Transverse colon (tissue), 4 donors: ENCODE measurements around the gene CLASRP.

Source experiments
- EP300 ChIP-seq: sonication (generic); formaldehyde crosslinking; IDR thresholded peaks from one replicate; pipeline ENCODE4 v1.6.1; 2017; ENCODE audit warnings: antibody characterized with exemption, low read depth
- POLR2A ChIP-seq: fragments of 450-650 bp; IDR thresholded peaks from one replicate; pipeline ENCODE4 v1.6.1; 2016; ENCODE audit warnings: antibody characterized with exemption, mild to moderate bottlenecking, moderate library complexity
- POLR2AphosphoS5 ChIP-seq, 3 donors: sonication (generic); formaldehyde crosslinking; IDR thresholded peaks; one replicate each; pipeline ENCODE4 v1.6.1; 2016; ENCODE audit warnings: antibody characterized with exemption in 3 of 3
- TF ChIP-seq, protein P1 (sequence below), 5 experiments: fragments of 200-600 bp in 3 of 5; fragments of 450-650 bp in 2 of 5; sonication (generic) in 3 of 5; IDR thresholded peaks; 1 replicate in 2 of 5; 2 replicates in 3 of 5; pipeline ENCODE4 v1.5.1; 2016 to 2017; ENCODE audit warnings: antibody characterized with exemption in 5 of 5, inconsistent platforms in 3 of 5, mild to moderate bottlenecking in 2 of 5, moderate library complexity in 1 of 5

DNA sequence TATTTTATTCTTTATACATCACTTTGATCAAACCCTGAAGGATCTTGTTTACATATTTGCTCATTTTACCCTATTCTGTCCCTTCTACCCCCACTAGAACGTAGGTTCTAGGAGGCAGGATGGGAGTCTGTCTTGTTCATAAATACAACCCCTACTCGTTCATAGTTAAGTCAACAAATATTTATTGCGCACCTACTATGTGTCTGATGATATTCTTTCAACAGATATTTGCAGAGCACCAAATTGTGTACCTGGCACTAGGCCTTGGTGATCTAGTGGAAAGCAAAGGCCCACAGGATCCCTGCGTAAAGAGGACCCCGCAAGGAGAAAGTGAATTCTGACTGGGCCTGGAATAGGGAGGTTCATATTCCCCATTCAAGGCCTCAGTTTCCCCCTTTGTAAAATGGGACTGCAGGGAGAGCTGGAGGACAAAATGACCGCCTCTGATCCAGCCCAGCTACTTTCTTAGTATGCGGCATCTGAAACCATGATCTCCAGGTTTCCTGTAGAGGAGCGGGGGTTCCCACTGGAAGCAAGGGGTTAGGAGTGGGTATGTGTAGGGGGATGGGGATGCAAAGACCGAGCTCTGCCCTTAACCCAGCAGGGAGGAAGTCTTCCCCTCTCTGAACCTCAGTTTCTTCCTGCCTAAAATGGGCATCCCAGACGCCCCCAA lies 39.7 kb downstream of the CLASRP start:
- no peak for TF ChIP-seq POLR2A
- TF ChIP-seq, protein P1, sequence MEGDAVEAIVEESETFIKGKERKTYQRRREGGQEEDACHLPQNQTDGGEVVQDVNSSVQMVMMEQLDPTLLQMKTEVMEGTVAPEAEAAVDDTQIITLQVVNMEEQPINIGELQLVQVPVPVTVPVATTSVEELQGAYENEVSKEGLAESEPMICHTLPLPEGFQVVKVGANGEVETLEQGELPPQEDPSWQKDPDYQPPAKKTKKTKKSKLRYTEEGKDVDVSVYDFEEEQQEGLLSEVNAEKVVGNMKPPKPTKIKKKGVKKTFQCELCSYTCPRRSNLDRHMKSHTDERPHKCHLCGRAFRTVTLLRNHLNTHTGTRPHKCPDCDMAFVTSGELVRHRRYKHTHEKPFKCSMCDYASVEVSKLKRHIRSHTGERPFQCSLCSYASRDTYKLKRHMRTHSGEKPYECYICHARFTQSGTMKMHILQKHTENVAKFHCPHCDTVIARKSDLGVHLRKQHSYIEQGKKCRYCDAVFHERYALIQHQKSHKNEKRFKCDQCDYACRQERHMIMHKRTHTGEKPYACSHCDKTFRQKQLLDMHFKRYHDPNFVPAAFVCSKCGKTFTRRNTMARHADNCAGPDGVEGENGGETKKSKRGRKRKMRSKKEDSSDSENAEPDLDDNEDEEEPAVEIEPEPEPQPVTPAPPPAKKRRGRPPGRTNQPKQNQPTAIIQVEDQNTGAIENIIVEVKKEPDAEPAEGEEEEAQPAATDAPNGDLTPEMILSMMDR (IDR thresholded peaks at IDR 0.05): no peak
- TF ChIP-seq POLR2AphosphoS5 (IDR thresholded peaks at IDR 0.05): no peak
- TF ChIP-seq EP300: no peak
